ENCODE measurements around the gene ADAMTS18. TPM values are rescaled to one million over a fixed set of nuclear protein-coding genes. Genes with fewer than 3 reads are reported as not detected.

ADAMTS18 gene
- total RNA-seq, 1 experiment from 2014 or later = not detected

DNA sequence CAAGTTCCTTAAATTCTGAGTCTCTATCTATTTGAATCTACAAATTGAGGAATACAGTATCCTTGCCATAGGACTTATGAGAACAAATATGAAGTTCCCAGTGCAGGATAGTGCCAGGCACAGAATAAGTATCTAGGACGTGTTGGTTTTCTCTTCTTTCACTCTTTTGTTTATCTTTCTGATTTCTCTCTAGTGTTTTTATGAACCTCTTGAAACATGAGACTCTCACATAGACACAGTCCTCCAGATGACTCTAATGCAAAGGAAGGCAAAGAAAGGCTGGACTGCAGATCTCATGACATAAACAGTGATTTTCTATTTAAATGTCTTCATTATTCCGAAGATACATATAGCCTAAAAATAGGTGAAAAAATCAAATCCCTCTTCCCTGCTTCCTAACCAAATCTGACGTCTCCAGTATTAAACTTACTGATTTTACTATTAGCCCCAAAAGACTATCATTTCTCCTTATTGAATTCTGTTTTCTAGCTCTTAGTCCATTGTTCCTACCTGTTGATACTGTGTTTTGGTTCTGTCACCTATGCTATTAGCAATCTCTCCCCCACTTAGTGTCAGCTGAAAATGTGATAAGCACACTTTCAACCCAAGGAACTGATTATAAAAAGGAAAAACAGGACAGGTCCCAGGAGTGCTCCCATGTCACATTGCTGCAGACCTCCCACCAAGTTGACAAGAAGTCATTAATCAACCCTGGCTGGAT, 24.9 kb upstream of the ADAMTS18 start:
- BruUV-seq (replicated peaks) = no TSS peak
- no peaks in the 10 kb centered on the region for H3K27me3 ChIP-seq (ENCODE audit: low read length)
- intact Hi-C loops (cut with micrococcal nuclease) = no loop called here
- DNase-seq (no peak), ATAC-seq (no peak)
- ChIA-PET CTCF (no interaction called here), POLR2A (ENCODE audit: unreplicated experiment) (no interaction called here)
- no peak overlapping the region for H3K4me2 ChIP-seq (ENCODE audit: low read length)
- H3K79me2 ChIP-seq (ENCODE audit: low read length) = no peaks in the 10 kb centered on the region
- H3K9me2 ChIP-seq (replicated peaks; ENCODE audit: low read length) = no peaks in the 10 kb centered on the region
- H3K27ac ChIP-seq (ENCODE audit: low read length) = no peak overlapping the region
- no peak overlapping the region for H2AFZ ChIP-seq (ENCODE audit: low read length)
- H3K36me3 ChIP-seq (ENCODE audit: low read depth, low read length) = no peaks in the 10 kb centered on the region
- H4K20me1 ChIP-seq (ENCODE audit: low read length) = no peaks in the 10 kb centered on the region
- no peaks in the 10 kb centered on the region for H3K9me3 ChIP-seq (ENCODE audit: low read length)
- no peak overlapping the region for H3K9ac ChIP-seq (ENCODE audit: low read length)
- H3K4me3 ChIP-seq (ENCODE audit: low read length) = no peak overlapping the region
- no peaks in the 10 kb centered on the region for H3K4me1 ChIP-seq (ENCODE audit: insufficient read depth, low read length)
- no peak for TF ChIP-seq EZH2 (IDR thresholded peaks at IDR 0.05; ENCODE audit: low read length, unreplicated experiment)
- TF ChIP-seq EZH2phosphoT487 (IDR thresholded peaks at IDR 0.05; ENCODE audit: borderline replicate concordance, low read length) = no peak
- TF ChIP-seq, protein P1, sequence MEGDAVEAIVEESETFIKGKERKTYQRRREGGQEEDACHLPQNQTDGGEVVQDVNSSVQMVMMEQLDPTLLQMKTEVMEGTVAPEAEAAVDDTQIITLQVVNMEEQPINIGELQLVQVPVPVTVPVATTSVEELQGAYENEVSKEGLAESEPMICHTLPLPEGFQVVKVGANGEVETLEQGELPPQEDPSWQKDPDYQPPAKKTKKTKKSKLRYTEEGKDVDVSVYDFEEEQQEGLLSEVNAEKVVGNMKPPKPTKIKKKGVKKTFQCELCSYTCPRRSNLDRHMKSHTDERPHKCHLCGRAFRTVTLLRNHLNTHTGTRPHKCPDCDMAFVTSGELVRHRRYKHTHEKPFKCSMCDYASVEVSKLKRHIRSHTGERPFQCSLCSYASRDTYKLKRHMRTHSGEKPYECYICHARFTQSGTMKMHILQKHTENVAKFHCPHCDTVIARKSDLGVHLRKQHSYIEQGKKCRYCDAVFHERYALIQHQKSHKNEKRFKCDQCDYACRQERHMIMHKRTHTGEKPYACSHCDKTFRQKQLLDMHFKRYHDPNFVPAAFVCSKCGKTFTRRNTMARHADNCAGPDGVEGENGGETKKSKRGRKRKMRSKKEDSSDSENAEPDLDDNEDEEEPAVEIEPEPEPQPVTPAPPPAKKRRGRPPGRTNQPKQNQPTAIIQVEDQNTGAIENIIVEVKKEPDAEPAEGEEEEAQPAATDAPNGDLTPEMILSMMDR (conservative IDR thresholded peaks at IDR 0.05; ENCODE audit: low read depth, low read length) = no peak
- H3F3A ChIP-seq (ENCODE audit: low read length, unreplicated experiment) = no peaks in the 10 kb centered on the region

DNA sequence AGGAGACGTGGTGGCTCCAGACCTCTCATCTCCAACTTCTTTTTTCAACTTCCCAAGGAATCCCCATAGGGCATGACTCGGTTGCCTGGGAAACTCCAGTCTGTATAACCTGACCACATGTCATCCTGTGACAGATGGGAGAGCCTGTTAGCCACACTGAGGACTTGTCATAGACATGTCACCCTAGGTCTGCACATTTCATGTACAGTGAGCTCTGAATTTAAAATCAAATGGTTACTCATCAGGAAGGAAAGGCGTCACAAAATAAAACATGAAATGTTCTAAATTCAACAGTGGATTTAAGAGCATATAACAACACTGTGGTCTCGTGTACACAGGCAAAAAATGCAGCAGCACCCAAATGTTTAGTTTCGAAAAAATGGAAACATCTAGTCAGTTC, 22.2 kb upstream of the ADAMTS18 start:
- Histone ChIP-seq H3K79me2 (ENCODE audit: low read length) (no peaks in the 10 kb centered on the region), H4K20me1 (ENCODE audit: low read length) (no peaks in the 10 kb centered on the region), H3K27me3 (ENCODE audit: low read length) (no peaks in the 10 kb centered on the region), H2AFZ (ENCODE audit: low read length) (no peak overlapping the region), H3K9me2 (replicated peaks; ENCODE audit: low read length) (no peaks in the 10 kb centered on the region), H3F3A (ENCODE audit: low read length, unreplicated experiment) (no peaks in the 10 kb centered on the region), H3K4me1 (ENCODE audit: insufficient read depth, low read length) (no peaks in the 10 kb centered on the region), H3K36me3 (ENCODE audit: low read depth, low read length) (no peaks in the 10 kb centered on the region), H3K9me3 (ENCODE audit: low read length) (no peaks in the 10 kb centered on the region), H3K4me2 (ENCODE audit: low read length) (no peak overlapping the region), H3K27ac (ENCODE audit: low read length) (no peak overlapping the region), H3K9ac (ENCODE audit: low read length) (no peak overlapping the region), H3K4me3 (ENCODE audit: low read length) (no peak overlapping the region)
- intact Hi-C loops (cut with micrococcal nuclease) = no loop called here
- POLR2A ChIA-PET (ENCODE audit: unreplicated experiment) = no interaction called here
- TF ChIP-seq, protein P1 (conservative IDR thresholded peaks at IDR 0.05; ENCODE audit: low read depth, low read length) = no peak
- TF ChIP-seq EZH2 (IDR thresholded peaks at IDR 0.05; ENCODE audit: low read length, unreplicated experiment) (no peak), EZH2phosphoT487 (IDR thresholded peaks at IDR 0.05; ENCODE audit: borderline replicate concordance, low read length) (no peak)
- DNase-seq (no peak), ATAC-seq (no peak)
- CTCF ChIA-PET = no interaction called here
- BruUV-seq (replicated peaks) = no TSS peak

DNA sequence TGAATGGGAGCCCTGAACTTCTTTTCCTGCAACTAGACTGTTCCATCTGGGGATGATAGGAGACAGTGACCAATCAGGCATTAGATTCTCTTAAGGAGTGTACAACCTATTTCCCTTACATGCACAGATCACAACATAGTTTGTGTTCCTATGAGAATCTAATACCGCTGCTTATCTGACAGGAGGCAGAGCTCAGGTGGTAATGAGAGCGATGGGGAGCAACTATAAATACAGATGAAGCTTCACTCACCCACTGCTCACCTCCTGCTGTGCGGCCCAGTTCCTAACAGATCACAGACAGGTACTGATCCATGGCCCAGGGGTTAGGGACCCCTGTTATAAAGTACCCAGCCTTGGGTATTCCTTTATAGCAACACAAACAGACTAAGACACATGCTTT, 17.4 kb upstream of the ADAMTS18 start:
- intact Hi-C loops (cut with micrococcal nuclease) = no loop called here
- Histone ChIP-seq H3K4me3 (ENCODE audit: low read length) (no peak overlapping the region), H3K27me3 (ENCODE audit: low read length) (no peaks in the 10 kb centered on the region), H3K9me2 (replicated peaks; ENCODE audit: low read length) (no peaks in the 10 kb centered on the region), H3K36me3 (ENCODE audit: low read depth, low read length) (no peaks in the 10 kb centered on the region), H3F3A (ENCODE audit: low read length, unreplicated experiment) (no peaks in the 10 kb centered on the region), H3K9ac (ENCODE audit: low read length) (no peak overlapping the region), H3K9me3 (ENCODE audit: low read length) (no peaks in the 10 kb centered on the region), H4K20me1 (ENCODE audit: low read length) (no peaks in the 10 kb centered on the region), H2AFZ (ENCODE audit: low read length) (no peak overlapping the region), H3K27ac (ENCODE audit: low read length) (no peak overlapping the region), H3K4me2 (ENCODE audit: low read length) (no peak overlapping the region), H3K79me2 (ENCODE audit: low read length) (no peaks in the 10 kb centered on the region), H3K4me1 (ENCODE audit: insufficient read depth, low read length) (no peaks in the 10 kb centered on the region)
- TF ChIP-seq, protein P1 (conservative IDR thresholded peaks at IDR 0.05; ENCODE audit: low read depth, low read length) = no peak
- TF ChIP-seq EZH2 (IDR thresholded peaks at IDR 0.05; ENCODE audit: low read length, unreplicated experiment) = no peak
- ATAC-seq (no peak), DNase-seq (no peak)
- ChIA-PET POLR2A (ENCODE audit: unreplicated experiment) (no interaction called here), CTCF (no interaction called here)
- BruUV-seq (replicated peaks) = no TSS peak
